CD4-positive, alpha-beta T cell (primary cell): ENCODE results near the gene PHF11. TPM values are rescaled to one million over a fixed set of nuclear protein-coding genes. Genes with fewer than 3 reads are reported as not detected.

ENCODE experiments used
- ATAC-seq: fragments of 200-7000 bp; cut with Tn5 transposase; one replicate; pipeline ENCODE4 v1.10.0; 2022; ENCODE audit warnings: mild to moderate bottlenecking; ENCODE audit not compliant: poor library complexity
- CTCF ChIA-PET: fragments of 350-600 bp; sonication (Branson Sonifier 250); formaldehyde crosslinking; loops from one replicate; lab custom pipeline; 2021; ENCODE audit warnings: antibody characterized with exemption, inconsistent platforms; lab: Charles Lee
- POLR2A ChIA-PET: fragments of 350-600 bp; sonication (Branson Sonifier 250); formaldehyde crosslinking; loops from one replicate; lab custom pipeline; 2021; ENCODE audit warnings: antibody characterized with exemption, inconsistent platforms; lab: Charles Lee
- DNase-seq, 14 experiments: peaks; one replicate each; pipeline ENCODE4 v3.0.0-alpha.2; 2013 to 2020; ENCODE audit warnings: mixed read lengths in 2 of 14
- H3K27ac ChIP-seq, 2 donors: one replicate each; pipeline versions ENCODE4 v1.5.1 to v1.7.0; 2013; ENCODE audit warnings: low read length in 2 of 2, low read depth in 1 of 2, mild to moderate bottlenecking in 1 of 2
- H3K27me3 ChIP-seq, 2 experiments: 1 replicate in 1 of 2; 2 replicates in 1 of 2; pipeline versions ENCODE4 v1.6.1 to v1.7.0; 2013; ENCODE audit warnings: low read length in 2 of 2, control low read depth in 1 of 2, mild to moderate bottlenecking in 1 of 2, moderate library complexity in 1 of 2; ENCODE audit not compliant: insufficient read depth in 2 of 2, control insufficient read depth in 1 of 2
- H3K36me3 ChIP-seq: one replicate; pipeline ENCODE4 v1.6.1; 2013; ENCODE audit warnings: low read length, control low read depth; ENCODE audit not compliant: insufficient read depth
- H3K4me1 ChIP-seq: one replicate; pipeline ENCODE4 v1.6.1; 2013; ENCODE audit warnings: low read length, control low read depth; ENCODE audit not compliant: insufficient read depth
- H3K4me3 ChIP-seq: one replicate; pipeline ENCODE4 v1.5.1; 2013; ENCODE audit warnings: mild to moderate bottlenecking, low read length, moderate library complexity
- H3K9me3 ChIP-seq, 2 experiments: 1 replicate in 1 of 2; 2 replicates in 1 of 2; pipeline versions ENCODE4 v1.6.1 to v1.7.0; 2013; ENCODE audit warnings: low read length in 2 of 2, mild to moderate bottlenecking in 2 of 2, control low read depth in 1 of 2, moderate library complexity in 1 of 2; ENCODE audit not compliant: control insufficient read depth in 1 of 2, insufficient read depth in 1 of 2
- H3K27ac Mint-ChIP-seq: one replicate; pipeline ENCODE4 v1.8.0; 2020; ENCODE audit warnings: mixed read lengths
- H3K27me3 Mint-ChIP-seq: one replicate; pipeline ENCODE4 v1.8.0; 2021; ENCODE audit warnings: mixed read lengths
- H3K36me3 Mint-ChIP-seq: one replicate; pipeline ENCODE4 v1.8.0; 2021; ENCODE audit warnings: low read depth, mixed read lengths
- H3K4me1 Mint-ChIP-seq: one replicate; pipeline ENCODE4 v1.8.0; 2021; ENCODE audit warnings: low read depth, mixed read lengths
- H3K4me3 Mint-ChIP-seq: one replicate; pipeline ENCODE4 v1.8.0; 2020; ENCODE audit warnings: mild to moderate bottlenecking, mixed read lengths
- H3K9me3 Mint-ChIP-seq: one replicate; pipeline ENCODE4 v1.8.0; 2020; ENCODE audit warnings: mixed read lengths
- intact Hi-C, 2 experiments: fragments of 100-400 bp; cut with DNase I in 1 of 2; cut with micrococcal nuclease in 1 of 2; formaldehyde crosslinking; loops; one replicate each; pipeline versions ENCODE4 v1.15.1 to v1.9.0; 2023 to 2025; cut with DNase I, micrococcal nuclease
- polyA plus RNA-seq, 2 donors: library from polyadenylated mRNA; unstranded; fragments of 120-200 nt; gene quantifications; one replicate each; pipeline ENCODE4 v1.2.1, GENCODE V29; 2013
- total RNA-seq, 174 experiments: library from RNA in 2 of 174; stranded (reverse) in 2 of 174; gene quantifications; one replicate each; pipeline ENCODE4 v1.2.3 and lab custom pipeline; 2021 to 2026
- TF ChIP-seq, protein P1 (sequence below): fragments of 200-600 bp; IDR thresholded peaks from one replicate; pipeline ENCODE4 v1.8.0; 2022; ENCODE audit warnings: antibody characterized with exemption, mild to moderate bottlenecking

Gene PHF11
- 100 to 1,000 TPM; 105 TPM for total RNA-seq
- 116 TPM for polyA plus RNA-seq (2013, experiment 1 of 2)
- 127 TPM for polyA plus RNA-seq (2013, experiment 2 of 2)
- total RNA-seq (lab: John Stamatoyannopoulos, UW): 34.1 to 215 (median 90.0) reads per million in 172 experiments

DNA sequence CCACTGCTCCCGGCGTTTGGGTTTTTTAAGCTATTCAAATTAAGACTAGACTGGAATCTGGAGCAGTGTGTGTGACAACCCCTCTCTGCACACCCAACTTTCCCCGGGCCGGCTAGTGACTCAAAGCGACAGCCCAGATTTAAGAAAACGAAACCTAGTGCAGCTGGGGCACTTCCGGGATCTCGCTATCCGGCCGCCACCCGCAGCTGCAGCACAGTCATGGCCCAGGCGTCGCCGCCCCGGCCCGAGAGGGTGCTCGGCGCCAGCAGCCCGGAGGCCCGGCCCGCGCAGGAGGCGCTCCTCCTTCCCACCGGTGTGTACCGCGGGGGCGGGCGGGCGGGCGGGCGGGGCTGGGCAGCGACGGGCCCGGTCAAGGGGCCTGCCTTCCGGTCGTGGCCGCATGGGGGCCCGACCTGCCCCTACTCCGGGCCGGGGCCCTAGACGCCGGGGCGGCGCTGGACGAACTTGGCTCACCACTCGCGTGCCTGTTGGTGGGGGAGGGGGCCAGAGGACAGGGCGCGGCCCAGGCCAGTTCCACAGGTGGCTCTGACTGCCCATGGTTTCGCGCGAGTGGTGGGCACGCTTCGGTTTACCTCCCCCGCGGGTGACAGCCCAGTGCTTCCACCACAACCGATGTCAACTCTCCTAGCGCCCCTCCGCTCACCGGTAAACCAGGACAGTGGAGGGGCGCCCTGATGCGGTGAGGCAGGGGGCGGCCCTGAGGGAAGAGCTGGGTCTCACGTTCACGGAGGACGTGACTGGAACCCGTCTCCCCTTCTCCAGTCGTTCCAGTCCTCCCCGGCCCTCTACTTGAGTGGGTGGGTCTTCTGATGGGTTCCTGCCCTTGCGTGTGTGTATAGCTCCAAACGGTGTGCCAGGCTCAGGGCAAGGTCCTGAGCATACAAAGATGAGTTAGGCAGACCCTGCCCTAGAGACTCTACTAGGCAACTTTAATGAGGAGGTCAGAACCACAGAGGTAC, at the start of gene PHF11:
Gene PHF11, plus strand, starts transcription at position 171 of the 980 bp plus-strand sequence. Its CDS starts 49 bp downstream, at position 220.
- ChIA-PET POLR2A (interaction anchor here (0.5 to 5.9 kb wide), 27 partner anchors 10 to 1459 kb away, joined by 3 to 169 read pairs (median 4); partner anchors contain the start of genes CAB39L, CDADC1, KPNA3 and NUDT15), CTCF (interaction anchor here (1.0 to 1.5 kb wide), 3 partner anchors 10 to 52 kb away, joined by 3 to 5 read pairs (median 4); partner anchors contain the start of genes CAB39L and SETDB2)
- TF ChIP-seq, protein P1, sequence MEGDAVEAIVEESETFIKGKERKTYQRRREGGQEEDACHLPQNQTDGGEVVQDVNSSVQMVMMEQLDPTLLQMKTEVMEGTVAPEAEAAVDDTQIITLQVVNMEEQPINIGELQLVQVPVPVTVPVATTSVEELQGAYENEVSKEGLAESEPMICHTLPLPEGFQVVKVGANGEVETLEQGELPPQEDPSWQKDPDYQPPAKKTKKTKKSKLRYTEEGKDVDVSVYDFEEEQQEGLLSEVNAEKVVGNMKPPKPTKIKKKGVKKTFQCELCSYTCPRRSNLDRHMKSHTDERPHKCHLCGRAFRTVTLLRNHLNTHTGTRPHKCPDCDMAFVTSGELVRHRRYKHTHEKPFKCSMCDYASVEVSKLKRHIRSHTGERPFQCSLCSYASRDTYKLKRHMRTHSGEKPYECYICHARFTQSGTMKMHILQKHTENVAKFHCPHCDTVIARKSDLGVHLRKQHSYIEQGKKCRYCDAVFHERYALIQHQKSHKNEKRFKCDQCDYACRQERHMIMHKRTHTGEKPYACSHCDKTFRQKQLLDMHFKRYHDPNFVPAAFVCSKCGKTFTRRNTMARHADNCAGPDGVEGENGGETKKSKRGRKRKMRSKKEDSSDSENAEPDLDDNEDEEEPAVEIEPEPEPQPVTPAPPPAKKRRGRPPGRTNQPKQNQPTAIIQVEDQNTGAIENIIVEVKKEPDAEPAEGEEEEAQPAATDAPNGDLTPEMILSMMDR: no peak
- Mint-ChIP-seq H3K4me3 (peak within 1 kb of the TSS; percentile 99), H3K9me3 (no peaks in the 10 kb centered on the region), H3K27ac (peak within 1 kb of the TSS; percentile 95), H3K36me3 (peaks cover 52% of the 10 kb centered on the region), H3K4me1 (peaks cover 63% of the 10 kb centered on the region), H3K27me3 (no peaks in the 10 kb centered on the region)
- H3K27ac ChIP-seq: peak within 1 kb of the TSS; percentile 88 to 94
- H3K4me1 ChIP-seq: peaks cover 49% of the 10 kb centered on the region
- intact Hi-C loops: loop anchor here (1.0 to 10.0 kb wide), 8 partner anchors 46 to 299 kb away; partner anchors contain the start of genes CAB39L (in 2 of the 2), RCBTB1 (in 2 of the 2), SETDB2 (in 2 of the 2) and KPNA3 (in 1 of the 2)
- H3K27me3 ChIP-seq: no peaks in the 10 kb centered on the region
- H3K36me3 ChIP-seq: peaks cover 27% of the 10 kb centered on the region
- no peaks in the 10 kb centered on the region for H3K9me3 ChIP-seq
- ATAC-seq (peak; percentile 77), DNase-seq (peak; percentile 76 to 95 (median 84))
- H3K4me3 ChIP-seq: peak within 1 kb of the TSS; percentile 82

DNA sequence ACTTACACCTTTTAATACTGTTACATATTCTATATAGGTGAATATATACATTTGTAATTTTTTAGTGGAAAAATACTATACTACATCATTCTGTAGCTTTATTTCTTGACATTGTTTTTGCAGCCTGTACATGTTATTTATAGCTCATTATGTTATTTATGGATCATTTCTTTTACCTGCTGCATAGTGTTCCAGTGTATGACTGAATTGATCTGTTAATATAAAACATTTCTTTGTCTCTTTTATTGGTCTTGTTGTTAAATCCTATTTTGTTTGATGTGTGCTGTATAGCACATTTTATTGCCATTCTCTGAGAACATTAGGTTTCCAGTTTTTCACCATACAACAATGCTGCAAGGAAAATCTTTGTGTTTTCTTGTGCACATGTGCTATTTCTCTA, 49.3 kb upstream of the PHF11 start:
- TF ChIP-seq, protein P1: no peak
- H3K9me3 ChIP-seq: no peaks in the 10 kb centered on the region
- ATAC-seq: no peak
- ChIA-PET CTCF (interaction anchor here (1.2 kb wide), 1 partner anchor 13 kb away, joined by 4 read pairs; no protein-coding TSS in a partner anchor), POLR2A (interaction anchor here (3.1 to 6.8 kb wide), 5 partner anchors 8 to 346 kb away, joined by 19 to 169 read pairs (median 27); partner anchors contain the start of genes KPNA3 and PHF11)
- no peak for DNase-seq
- Mint-ChIP-seq H3K36me3 (peaks cover 17% of the 10 kb centered on the region), H3K4me3 (peak overlapping the region; percentile 86), H3K9me3 (no peaks in the 10 kb centered on the region), H3K4me1 (peaks cover 65% of the 10 kb centered on the region), H3K27me3 (no peaks in the 10 kb centered on the region), H3K27ac (peak overlapping the region; percentile 96)
- peak overlapping the region in 1 of 2 donors; percentile 31 for H3K27ac ChIP-seq
- H3K4me1 ChIP-seq: peaks cover 18% of the 10 kb centered on the region
- no peak overlapping the region for H3K4me3 ChIP-seq
- intact Hi-C loops: loop anchor here (5.0 to 10.0 kb wide), 5 partner anchors 248 to 1404 kb away; partner anchors contain the start of genes EBPL (in 1 of the 2), FNDC3A (in 1 of the 2) and KPNA3 (in 1 of the 2)
- H3K27me3 ChIP-seq: no peaks in the 10 kb centered on the region
- no peaks in the 10 kb centered on the region for H3K36me3 ChIP-seq

DNA sequence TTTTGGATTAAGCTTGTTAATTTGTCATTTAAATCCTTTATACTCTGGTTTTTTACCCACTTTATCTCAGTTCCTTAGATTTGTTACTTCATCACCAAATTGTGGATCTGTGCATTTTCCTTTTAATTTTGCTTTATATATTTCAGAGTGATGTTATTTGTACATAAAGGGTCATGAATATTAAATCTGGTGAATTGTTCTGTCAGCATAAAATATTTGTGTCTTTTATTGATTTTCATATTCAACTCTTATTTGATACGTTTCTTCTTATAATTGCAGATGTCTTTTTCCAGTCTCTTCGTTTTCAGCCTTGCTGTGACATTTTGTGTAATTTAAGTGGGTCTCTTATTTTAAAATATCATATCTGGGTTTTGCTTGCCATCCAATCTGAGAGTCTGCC, 47.0 kb upstream of the PHF11 start:
- Mint-ChIP-seq H3K4me3 (peak overlapping the region; percentile 26), H3K36me3 (peaks cover 37% of the 10 kb centered on the region), H3K4me1 (peaks cover 78% of the 10 kb centered on the region), H3K27me3 (no peaks in the 10 kb centered on the region), H3K9me3 (no peaks in the 10 kb centered on the region), H3K27ac (peak overlapping the region; percentile 96)
- ATAC-seq (no peak), DNase-seq (no peak)
- TF ChIP-seq, protein P1: no peak
- peaks cover 9% of the 10 kb centered on the region for H3K4me1 ChIP-seq
- ChIA-PET POLR2A (interaction anchor here (6.8 kb wide), 1 partner anchor 45 kb away, joined by 169 read pairs; the partner anchor contains the start of gene PHF11), CTCF (interaction anchor here (0.5 to 1.3 kb wide), 2 partner anchors 16 to 22 kb away, joined by 3 read pairs; no protein-coding TSS in a partner anchor)
- intact Hi-C loops: loop anchor here (5.0 to 10.0 kb wide), 5 partner anchors 246 to 1406 kb away; partner anchors contain the start of genes EBPL (in 1 of the 2), FNDC3A (in 1 of the 2) and KPNA3 (in 1 of the 2)
- peaks cover 7% of the 10 kb centered on the region for H3K36me3 ChIP-seq
- no peaks in the 10 kb centered on the region for H3K27me3 ChIP-seq
- H3K27ac ChIP-seq: no peak overlapping the region
- H3K9me3 ChIP-seq: no peaks in the 10 kb centered on the region
- no peak overlapping the region for H3K4me3 ChIP-seq
